Measurements from ENCODE around the gene CYREN. TPM values are rescaled to one million over a fixed set of nuclear protein-coding genes. Genes with fewer than 3 reads are reported as not detected.
A peak's percentile ranks its signal among the peaks of the same experiment; 100 is the strongest.
"Not testable (repeated sequence)": the region's sequence is repeated elsewhere in the genome, so short reads cannot be mapped to it uniquely, and the experiment has no call there.

Gene CYREN, protein sequence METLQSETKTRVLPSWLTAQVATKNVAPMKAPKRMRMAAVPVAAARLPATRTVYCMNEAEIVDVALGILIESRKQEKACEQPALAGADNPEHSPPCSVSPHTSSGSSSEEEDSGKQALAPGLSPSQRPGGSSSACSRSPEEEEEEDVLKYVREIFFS
- polyA plus RNA-seq (2013) = 50.8 TPM

DNA sequence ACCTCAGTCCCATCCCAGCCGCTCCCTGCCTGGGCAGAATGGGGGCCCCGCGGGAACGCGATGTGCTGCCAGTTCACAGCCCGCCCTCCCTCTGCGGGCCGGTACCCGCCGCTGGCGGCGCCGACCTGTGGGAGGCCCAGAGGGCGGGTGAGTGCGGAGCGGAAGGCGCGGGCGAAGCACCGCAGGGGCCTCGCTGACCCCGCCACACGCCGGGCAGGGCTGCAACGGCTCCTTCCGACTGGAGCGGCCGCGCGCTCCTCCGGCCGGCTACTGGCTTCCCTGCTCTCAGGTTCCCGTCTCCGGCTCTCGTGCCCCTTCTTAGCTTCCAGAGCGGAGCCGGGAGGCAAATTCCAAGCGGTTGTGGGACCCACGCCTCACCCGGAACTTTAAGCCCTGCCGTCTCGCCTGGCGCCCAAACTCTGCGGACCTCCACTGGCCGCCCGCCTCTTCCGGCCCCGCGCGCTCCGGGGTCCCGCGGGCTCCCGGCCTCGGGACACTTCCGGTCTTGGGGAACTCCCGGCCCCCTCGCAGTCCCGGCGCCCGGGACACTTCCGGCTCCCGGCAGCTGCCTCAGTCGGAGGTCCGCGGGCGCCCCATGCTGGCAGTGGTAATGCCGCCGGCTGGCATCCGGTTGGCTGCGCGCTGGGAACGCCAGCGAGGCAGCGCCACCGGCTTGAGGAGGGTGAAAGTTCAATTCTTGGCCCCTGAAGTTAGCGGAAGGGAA, at the start of gene CYREN:
CYREN (minus strand) TSS at position 434 of the 724 bp plus-strand sequence. CDS start 1,785 bp downstream, outside the sequence.
- ChIA-PET POLR2A (interaction anchor here (0.6 to 3.2 kb wide), 4 partner anchors 10 to 524 kb away, joined by 3 to 26 read pairs (median 8); partner anchors contain the start of genes BPGM and TMEM140), CTCF (interaction anchor here (0.6 to 15.2 kb wide), 13 partner anchors 10 to 537 kb away, joined by 3 to 182 read pairs (median 4); partner anchors contain the start of genes AGBL3 and TMEM140)
- no peaks in the 10 kb centered on the region for H3K27me3 ChIP-seq (replicated peaks in 2 of 5; ENCODE audit: control insufficient read depth in 4 of 5, insufficient read depth in 5 of 5, low read length in 4 of 5)
- peaks cover 17 to 61% (median 47%) of the 10 kb centered on the region in 4 experiments for H3K4me1 ChIP-seq (ENCODE audit: control extremely low read depth in 1 of 4, control insufficient read depth in 4 of 4, insufficient read depth in 4 of 4, low read length in 3 of 4)
- peak within 1 kb of the TSS; percentile 77 to 90 for H3K27ac ChIP-seq (ENCODE audit: insufficient read depth in 1 of 2, low read depth in 1 of 2, low read length in 2 of 2, poor library complexity in 1 of 2, severe bottlenecking in 2 of 2)
- no peaks in the 10 kb centered on the region for H3K9me3 ChIP-seq (ENCODE audit: control extremely low read depth in 1 of 5, control insufficient read depth in 4 of 5, insufficient read depth in 2 of 5, low read depth in 1 of 5, low read length in 4 of 5)
- 0% methylated on average over 68 of the region's 77 CpGs for WGBS (ENCODE audit: insufficient coverage)
- H3K36me3 ChIP-seq (ENCODE audit: control insufficient read depth in 4 of 4, insufficient read depth in 4 of 4, low read length in 3 of 4) = peaks cover 0 to 36% (median 11%) of the 10 kb centered on the region in 4 experiments
- H3K4me3 ChIP-seq (ENCODE audit: control insufficient read depth in 1 of 7, extremely low read depth in 1 of 7, insufficient read depth in 4 of 7, low read depth in 2 of 7, low read length in 6 of 7) = peak within 1 kb of the TSS; percentile 73 to 93 (median 81)
- DNase-seq = peak; percentile 79 to 86 (median 85)

DNA sequence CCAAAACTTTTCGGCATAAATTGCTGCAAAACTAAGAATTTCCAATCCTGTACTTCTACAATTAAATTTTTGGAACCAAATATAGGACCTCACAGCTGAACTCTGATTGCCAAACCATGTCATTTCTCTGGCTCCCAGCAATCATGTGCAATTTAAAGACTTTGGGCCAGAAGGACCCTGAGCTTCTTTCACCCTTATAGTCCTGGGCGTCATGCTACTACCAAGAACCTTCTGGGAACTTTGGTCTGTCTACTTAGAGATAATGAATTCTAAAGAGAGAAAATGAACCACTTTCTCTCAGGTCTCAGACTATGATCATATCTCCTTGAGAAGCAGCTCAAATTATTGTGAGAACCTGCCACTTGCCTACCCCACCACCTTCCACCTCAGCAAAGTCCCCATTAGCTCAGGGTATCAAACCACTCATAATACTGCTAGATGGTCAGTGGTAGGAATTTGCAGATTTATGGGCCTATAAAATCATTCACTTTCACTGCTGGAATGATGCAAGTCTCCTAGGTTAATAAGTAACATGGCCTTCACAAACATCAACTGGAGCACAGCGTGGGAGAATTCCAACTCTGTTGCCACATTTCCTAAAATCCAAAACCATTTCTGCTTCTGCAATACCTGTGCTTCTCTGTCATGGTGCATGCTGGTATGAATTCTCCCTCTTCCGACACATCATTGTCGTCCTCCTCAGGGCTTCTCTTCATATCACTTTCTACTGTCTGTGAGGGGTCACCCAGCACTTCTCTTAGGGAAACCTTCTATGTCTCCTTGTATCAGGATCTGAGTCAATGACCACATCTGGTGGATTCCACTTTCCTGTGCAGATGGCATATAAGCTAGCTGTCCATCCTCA, 47.4 kb upstream of the CYREN start:
- no peak overlapping the region for H3K4me3 ChIP-seq (ENCODE audit: control insufficient read depth in 1 of 7, extremely low read depth in 1 of 7, insufficient read depth in 4 of 7, low read depth in 2 of 7, low read length in 6 of 7)
- ChIA-PET CTCF (interaction anchor here (0.6 to 2.1 kb wide), 2 partner anchors 16 to 507 kb away, joined by 3 to 5 read pairs; partner anchors contain the start of gene STRA8), POLR2A (no interaction called here)
- H3K27ac ChIP-seq (ENCODE audit: insufficient read depth in 1 of 2, low read depth in 1 of 2, low read length in 2 of 2, poor library complexity in 1 of 2, severe bottlenecking in 2 of 2) = no peak overlapping the region
- no peaks in the 10 kb centered on the region for H3K36me3 ChIP-seq (ENCODE audit: control insufficient read depth in 4 of 4, insufficient read depth in 4 of 4, low read length in 3 of 4)
- 100% methylated on average over 4 of the region's 5 CpGs for WGBS (ENCODE audit: insufficient coverage)
- no peak for DNase-seq
- peaks cover 0 to 1% (median 0%) of the 10 kb centered on the region in 5 experiments for H3K9me3 ChIP-seq (ENCODE audit: control extremely low read depth in 1 of 5, control insufficient read depth in 4 of 5, insufficient read depth in 2 of 5, low read depth in 1 of 5, low read length in 4 of 5)
- no peaks in the 10 kb centered on the region for H3K27me3 ChIP-seq (replicated peaks in 2 of 5; ENCODE audit: control insufficient read depth in 4 of 5, insufficient read depth in 5 of 5, low read length in 4 of 5)
- H3K4me1 ChIP-seq (ENCODE audit: control extremely low read depth in 1 of 4, control insufficient read depth in 4 of 4, insufficient read depth in 4 of 4, low read length in 3 of 4) = no peaks in the 10 kb centered on the region

DNA sequence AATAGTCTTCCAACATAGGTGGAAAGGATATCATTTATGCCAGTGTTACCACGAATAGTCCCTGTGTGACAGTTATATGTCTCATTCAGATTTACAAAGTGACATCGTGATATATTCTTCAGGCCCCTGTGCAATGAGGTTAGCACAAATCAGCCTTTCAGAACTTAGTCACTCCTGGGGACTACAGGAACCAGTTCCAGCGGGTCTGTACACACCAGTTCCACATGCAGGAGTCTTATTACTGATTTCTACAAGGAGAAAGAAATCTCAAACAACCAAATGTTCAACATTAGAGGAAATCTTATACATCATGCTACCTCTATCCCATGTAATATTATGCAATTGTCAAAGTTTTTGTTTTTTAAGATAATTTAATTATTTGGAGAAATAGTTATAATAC, 45.2 kb upstream of the CYREN start:
- Histone ChIP-seq H3K4me1 (ENCODE audit: control extremely low read depth in 1 of 4, control insufficient read depth in 4 of 4, insufficient read depth in 4 of 4, low read length in 3 of 4) (peaks cover 0 to 8% (median 7%) of the 10 kb centered on the region in 4 experiments), H3K9me3 (ENCODE audit: control extremely low read depth in 1 of 5, control insufficient read depth in 4 of 5, insufficient read depth in 2 of 5, low read depth in 1 of 5, low read length in 4 of 5) (peaks cover 0 to 1% (median 0%) of the 10 kb centered on the region in 5 experiments), H3K4me3 (ENCODE audit: control insufficient read depth in 1 of 7, extremely low read depth in 1 of 7, insufficient read depth in 4 of 7, low read depth in 2 of 7, low read length in 6 of 7) (no peak overlapping the region), H3K27me3 (replicated peaks in 2 of 5; ENCODE audit: control insufficient read depth in 4 of 5, insufficient read depth in 5 of 5, low read length in 4 of 5) (no peaks in the 10 kb centered on the region), H3K36me3 (ENCODE audit: control insufficient read depth in 4 of 4, insufficient read depth in 4 of 4, low read length in 3 of 4) (no peaks in the 10 kb centered on the region), H3K27ac (ENCODE audit: insufficient read depth in 1 of 2, low read depth in 1 of 2, low read length in 2 of 2, poor library complexity in 1 of 2, severe bottlenecking in 2 of 2) (no peak overlapping the region)
- ChIA-PET CTCF (no interaction called here), POLR2A (no interaction called here)
- WGBS (ENCODE audit: insufficient coverage) = 94% methylated on average over 3 of the region's 3 CpGs
- DNase-seq = no peak

DNA sequence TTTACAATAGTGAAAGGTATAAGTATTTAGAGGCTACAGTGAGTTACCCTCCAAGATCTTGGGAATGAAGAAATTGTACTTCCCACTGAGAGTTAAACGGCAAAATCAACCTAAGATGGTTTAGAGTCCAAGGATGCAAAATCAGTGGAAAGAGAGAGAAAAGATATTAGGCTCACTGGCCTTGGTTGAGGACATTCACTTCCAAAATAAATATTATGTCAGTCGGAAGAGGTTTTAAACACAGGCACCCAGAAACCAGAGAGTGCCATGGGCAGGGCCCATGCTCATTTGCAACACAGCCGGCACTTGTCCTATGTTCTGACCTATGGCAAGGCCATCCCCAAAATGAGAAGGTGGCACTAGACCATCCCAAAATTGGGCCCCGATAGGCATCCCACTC, 44.7 kb upstream of the CYREN start:
- Histone ChIP-seq H3K27ac (ENCODE audit: insufficient read depth in 1 of 2, low read depth in 1 of 2, low read length in 2 of 2, poor library complexity in 1 of 2, severe bottlenecking in 2 of 2) (no peak overlapping the region), H3K4me1 (ENCODE audit: control extremely low read depth in 1 of 4, control insufficient read depth in 4 of 4, insufficient read depth in 4 of 4, low read length in 3 of 4) (peaks cover 4 to 13% (median 12%) of the 10 kb centered on the region in 4 experiments), H3K9me3 (ENCODE audit: control extremely low read depth in 1 of 5, control insufficient read depth in 4 of 5, insufficient read depth in 2 of 5, low read depth in 1 of 5, low read length in 4 of 5) (peaks cover 0 to under 1% (median 0%) of the 10 kb centered on the region in 5 experiments), H3K36me3 (ENCODE audit: control insufficient read depth in 4 of 4, insufficient read depth in 4 of 4, low read length in 3 of 4) (no peaks in the 10 kb centered on the region), H3K27me3 (replicated peaks in 2 of 5; ENCODE audit: control insufficient read depth in 4 of 5, insufficient read depth in 5 of 5, low read length in 4 of 5) (no peaks in the 10 kb centered on the region), H3K4me3 (ENCODE audit: control insufficient read depth in 1 of 7, extremely low read depth in 1 of 7, insufficient read depth in 4 of 7, low read depth in 2 of 7, low read length in 6 of 7) (no peak overlapping the region)
- DNase-seq = no peak
- ChIA-PET CTCF (no interaction called here), POLR2A (no interaction called here)
- 91% methylated on average over 4 of the region's 4 CpGs for WGBS (ENCODE audit: insufficient coverage)

DNA sequence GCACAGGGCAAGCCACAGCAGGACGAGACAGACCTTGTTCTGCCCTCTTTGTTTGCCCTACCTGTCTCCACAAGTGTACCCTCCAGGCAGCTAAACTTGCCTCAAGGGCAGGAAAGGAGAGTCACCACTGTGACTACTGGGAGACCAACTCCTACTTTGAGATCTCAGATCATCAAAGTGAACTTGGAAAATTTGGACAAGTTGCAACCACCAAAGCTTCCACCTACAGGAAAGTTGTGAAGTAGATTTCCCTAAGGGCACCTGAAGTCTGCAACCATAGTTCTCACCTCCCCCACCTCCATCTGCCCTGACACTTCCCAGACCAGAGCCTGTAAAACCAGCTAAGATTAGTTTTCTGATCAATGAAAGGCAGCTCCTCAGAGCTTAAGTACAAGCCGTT, 43.3 kb upstream of the CYREN start:
- H3K9me3 ChIP-seq (ENCODE audit: control extremely low read depth in 1 of 5, control insufficient read depth in 4 of 5, insufficient read depth in 2 of 5, low read depth in 1 of 5, low read length in 4 of 5) = no peaks in the 10 kb centered on the region
- ChIA-PET POLR2A (no interaction called here), CTCF (interaction anchor here (0.8 kb wide), 1 partner anchor 18 kb away, joined by 3 read pairs; no protein-coding TSS in a partner anchor)
- H3K36me3 ChIP-seq (ENCODE audit: control insufficient read depth in 4 of 4, insufficient read depth in 4 of 4, low read length in 3 of 4) = no peaks in the 10 kb centered on the region
- no peak overlapping the region for H3K27ac ChIP-seq (ENCODE audit: insufficient read depth in 1 of 2, low read depth in 1 of 2, low read length in 2 of 2, poor library complexity in 1 of 2, severe bottlenecking in 2 of 2)
- H3K4me3 ChIP-seq (ENCODE audit: control insufficient read depth in 1 of 7, extremely low read depth in 1 of 7, insufficient read depth in 4 of 7, low read depth in 2 of 7, low read length in 6 of 7) = no peak overlapping the region
- H3K4me1 ChIP-seq (ENCODE audit: control extremely low read depth in 1 of 4, control insufficient read depth in 4 of 4, insufficient read depth in 4 of 4, low read length in 3 of 4) = peaks cover 12 to 26% (median 23%) of the 10 kb centered on the region in 4 experiments
- no peak for DNase-seq
- 100% methylated on average over 2 of the region's 2 CpGs for WGBS (ENCODE audit: insufficient coverage)
- H3K27me3 ChIP-seq (replicated peaks in 2 of 5; ENCODE audit: control insufficient read depth in 4 of 5, insufficient read depth in 5 of 5, low read length in 4 of 5) = no peaks in the 10 kb centered on the region

DNA sequence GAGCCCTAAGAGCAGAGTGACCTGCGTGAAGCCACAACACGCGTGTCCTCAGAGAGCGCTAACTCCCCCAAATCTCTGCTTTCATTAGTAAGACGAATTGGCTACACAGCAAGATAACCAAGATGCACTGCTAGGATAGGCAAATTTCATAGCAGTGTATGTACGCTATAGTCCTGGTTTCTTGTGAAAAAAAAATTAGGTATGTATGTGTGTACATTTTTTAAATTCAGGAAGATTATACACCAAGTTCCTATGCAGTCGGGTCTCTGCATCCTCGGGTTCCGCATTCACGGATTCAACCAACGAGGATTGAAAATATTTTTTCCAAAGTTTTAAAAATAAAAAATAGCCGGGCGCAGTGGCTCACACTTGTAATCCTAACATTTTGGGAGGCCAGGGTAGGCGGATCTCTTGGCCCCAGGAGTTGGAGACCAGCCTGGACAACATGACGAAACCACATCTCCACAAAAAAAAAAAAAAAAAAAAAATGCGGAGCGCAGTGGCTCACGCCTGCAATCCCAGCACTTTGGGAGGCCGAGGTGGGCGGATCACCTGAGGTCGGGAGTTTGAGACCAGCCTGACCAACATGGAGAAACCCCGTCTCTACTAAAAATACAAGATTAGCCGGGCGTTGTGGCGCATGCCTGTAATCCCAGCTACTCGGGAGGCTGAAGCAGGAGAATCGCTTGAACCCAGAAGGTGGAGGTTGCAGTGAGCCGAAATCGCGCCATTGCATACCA, 41.6 kb upstream of the CYREN start:
- not testable (repeated sequence) for H3K9me3 ChIP-seq (ENCODE audit: control extremely low read depth in 1 of 5, control insufficient read depth in 4 of 5, insufficient read depth in 2 of 5, low read depth in 1 of 5, low read length in 4 of 5); H3K27me3 ChIP-seq (replicated peaks in 2 of 5; ENCODE audit: control insufficient read depth in 4 of 5, insufficient read depth in 5 of 5, low read length in 4 of 5); DNase-seq; H3K36me3 ChIP-seq (ENCODE audit: control insufficient read depth in 4 of 4, insufficient read depth in 4 of 4, low read length in 3 of 4)
- H3K4me1 ChIP-seq (ENCODE audit: control extremely low read depth in 1 of 4, control insufficient read depth in 4 of 4, insufficient read depth in 4 of 4, low read length in 3 of 4) = peaks cover 23 to 43% (median 40%) of the 10 kb centered on the region in 4 experiments
- 24% methylated on average over 11 of the region's 30 CpGs for WGBS (ENCODE audit: insufficient coverage)
- peak overlapping the region; percentile 57 to 94 (median 80) for H3K4me3 ChIP-seq (ENCODE audit: control insufficient read depth in 1 of 7, extremely low read depth in 1 of 7, insufficient read depth in 4 of 7, low read depth in 2 of 7, low read length in 6 of 7)
- H3K27ac ChIP-seq (ENCODE audit: insufficient read depth in 1 of 2, low read depth in 1 of 2, low read length in 2 of 2, poor library complexity in 1 of 2, severe bottlenecking in 2 of 2) = peak overlapping the region in 1 of 2 experiments; percentile 49
- POLR2A ChIA-PET = interaction anchor here (0.5 to 1.0 kb wide), 2 partner anchors 13 to 26 kb away, joined by 3 to 4 read pairs; no protein-coding TSS in a partner anchor
- CTCF ChIA-PET = interaction anchor here (1.0 kb wide), 1 partner anchor 8 kb away, joined by 4 read pairs; no protein-coding TSS in a partner anchor

Measured in common myeloid progenitor, CD34-positive (primary cell).